ENCODE results near the gene PLEKHA7.
"Not testable (repeated sequence)": the region's sequence is repeated elsewhere in the genome, so short reads cannot be mapped to it uniquely, and the experiment has no call there.

PLEKHA7 gene, protein sequence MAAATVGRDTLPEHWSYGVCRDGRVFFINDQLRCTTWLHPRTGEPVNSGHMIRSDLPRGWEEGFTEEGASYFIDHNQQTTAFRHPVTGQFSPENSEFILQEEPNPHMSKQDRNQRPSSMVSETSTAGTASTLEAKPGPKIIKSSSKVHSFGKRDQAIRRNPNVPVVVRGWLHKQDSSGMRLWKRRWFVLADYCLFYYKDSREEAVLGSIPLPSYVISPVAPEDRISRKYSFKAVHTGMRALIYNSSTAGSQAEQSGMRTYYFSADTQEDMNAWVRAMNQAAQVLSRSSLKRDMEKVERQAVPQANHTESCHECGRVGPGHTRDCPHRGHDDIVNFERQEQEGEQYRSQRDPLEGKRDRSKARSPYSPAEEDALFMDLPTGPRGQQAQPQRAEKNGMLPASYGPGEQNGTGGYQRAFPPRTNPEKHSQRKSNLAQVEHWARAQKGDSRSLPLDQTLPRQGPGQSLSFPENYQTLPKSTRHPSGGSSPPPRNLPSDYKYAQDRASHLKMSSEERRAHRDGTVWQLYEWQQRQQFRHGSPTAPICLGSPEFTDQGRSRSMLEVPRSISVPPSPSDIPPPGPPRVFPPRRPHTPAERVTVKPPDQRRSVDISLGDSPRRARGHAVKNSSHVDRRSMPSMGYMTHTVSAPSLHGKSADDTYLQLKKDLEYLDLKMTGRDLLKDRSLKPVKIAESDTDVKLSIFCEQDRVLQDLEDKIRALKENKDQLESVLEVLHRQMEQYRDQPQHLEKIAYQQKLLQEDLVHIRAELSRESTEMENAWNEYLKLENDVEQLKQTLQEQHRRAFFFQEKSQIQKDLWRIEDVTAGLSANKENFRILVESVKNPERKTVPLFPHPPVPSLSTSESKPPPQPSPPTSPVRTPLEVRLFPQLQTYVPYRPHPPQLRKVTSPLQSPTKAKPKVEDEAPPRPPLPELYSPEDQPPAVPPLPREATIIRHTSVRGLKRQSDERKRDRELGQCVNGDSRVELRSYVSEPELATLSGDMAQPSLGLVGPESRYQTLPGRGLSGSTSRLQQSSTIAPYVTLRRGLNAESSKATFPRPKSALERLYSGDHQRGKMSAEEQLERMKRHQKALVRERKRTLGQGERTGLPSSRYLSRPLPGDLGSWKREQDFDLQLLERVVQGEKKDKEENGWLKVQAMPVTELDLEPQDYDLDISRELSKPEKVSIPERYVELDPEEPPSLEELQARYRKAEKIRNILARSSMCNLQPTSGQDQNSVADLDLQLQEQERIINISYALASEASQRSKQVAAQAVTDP

GRCh38 chr11:17014321-17014832, at the start of gene PLEKHA7:
PLEKHA7 (minus strand) TSS chr11:17014414; CDS start chr11:17014401, 13 bp downstream.
- peak; percentile 73 for DNase-seq (ENCODE audit: low spot score)

DNA sequence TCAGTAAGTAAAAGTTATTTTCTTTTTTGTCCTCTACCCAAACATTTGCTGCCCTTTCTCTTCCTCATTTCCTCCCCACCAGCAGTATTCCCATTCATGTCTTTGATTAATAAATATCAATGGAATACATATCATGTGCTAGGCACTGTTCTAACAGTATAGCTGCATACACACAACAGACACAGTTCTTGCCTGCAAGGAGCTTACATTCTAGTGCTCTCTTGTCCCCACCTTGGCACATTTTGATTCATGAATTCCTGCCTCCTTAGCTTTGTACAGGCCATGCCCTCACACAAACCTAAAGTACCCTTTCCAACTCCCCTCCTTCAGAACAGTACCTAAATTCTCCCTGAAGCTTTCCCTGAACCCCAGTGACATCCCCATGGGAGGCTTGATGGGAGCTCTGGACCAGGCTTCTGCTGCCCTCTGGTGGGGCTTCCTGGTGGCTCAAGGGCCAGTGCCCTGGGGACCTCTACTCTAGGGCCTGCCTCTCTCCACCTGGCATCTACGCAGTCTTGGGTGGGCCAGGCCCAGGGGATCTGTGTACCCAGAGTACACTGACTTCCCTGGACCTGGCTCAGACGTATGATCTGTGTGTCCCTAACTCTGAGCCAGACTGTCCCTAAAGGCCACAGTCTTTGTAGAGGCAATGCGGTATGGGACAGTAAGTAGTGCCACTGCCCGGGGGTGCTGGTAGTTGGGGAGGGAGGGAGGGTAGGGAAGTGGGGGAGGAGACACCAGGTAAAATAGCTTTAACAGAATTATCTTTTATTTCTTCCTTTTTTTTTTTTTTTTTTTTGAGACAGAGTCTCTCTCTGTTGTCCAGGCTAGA, 49.2 kb upstream of the PLEKHA7 start:
- peak; percentile 74 for DNase-seq (ENCODE audit: low spot score)

- DNase-seq (ENCODE audit: low spot score): not testable (repeated sequence)
Observed at GRCh38 chr11:17051146-17051545, 36.9 kb upstream of the PLEKHA7 start.

- not testable (repeated sequence) for DNase-seq (ENCODE audit: low spot score)
Observed at GRCh38 chr11:17048491-17048890, 34.3 kb upstream of the PLEKHA7 start.

- DNase-seq (ENCODE audit: low spot score): no peak
Observed at GRCh38 chr11:17046690-17047089, 32.5 kb upstream of the PLEKHA7 start.

- no peak for DNase-seq (ENCODE audit: low spot score)
Observed at GRCh38 chr11:17036666-17037658, 22.7 kb upstream of the PLEKHA7 start.

DNA sequence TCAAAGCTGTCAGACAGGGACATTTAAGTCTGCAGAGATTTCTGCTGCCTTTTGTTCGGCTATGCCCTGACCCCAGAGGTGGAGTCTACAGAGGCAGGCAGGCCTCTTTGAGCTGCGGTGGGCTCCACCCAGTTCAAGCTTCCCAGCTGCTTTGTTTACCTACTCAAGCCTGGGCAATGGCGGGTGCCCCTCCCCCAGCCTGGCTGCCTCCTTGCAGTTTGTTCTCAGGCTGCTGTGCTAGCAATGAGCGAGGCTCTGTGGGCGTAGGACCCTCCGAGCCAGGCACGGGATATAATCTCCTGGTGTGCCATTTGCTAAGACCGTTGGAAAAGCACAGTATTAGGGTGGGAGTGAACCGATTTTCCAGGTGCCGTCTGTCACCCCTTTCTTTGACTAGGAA, 19.8 kb upstream of the PLEKHA7 start:
- DNase-seq (ENCODE audit: low spot score): not testable (repeated sequence)

DNA sequence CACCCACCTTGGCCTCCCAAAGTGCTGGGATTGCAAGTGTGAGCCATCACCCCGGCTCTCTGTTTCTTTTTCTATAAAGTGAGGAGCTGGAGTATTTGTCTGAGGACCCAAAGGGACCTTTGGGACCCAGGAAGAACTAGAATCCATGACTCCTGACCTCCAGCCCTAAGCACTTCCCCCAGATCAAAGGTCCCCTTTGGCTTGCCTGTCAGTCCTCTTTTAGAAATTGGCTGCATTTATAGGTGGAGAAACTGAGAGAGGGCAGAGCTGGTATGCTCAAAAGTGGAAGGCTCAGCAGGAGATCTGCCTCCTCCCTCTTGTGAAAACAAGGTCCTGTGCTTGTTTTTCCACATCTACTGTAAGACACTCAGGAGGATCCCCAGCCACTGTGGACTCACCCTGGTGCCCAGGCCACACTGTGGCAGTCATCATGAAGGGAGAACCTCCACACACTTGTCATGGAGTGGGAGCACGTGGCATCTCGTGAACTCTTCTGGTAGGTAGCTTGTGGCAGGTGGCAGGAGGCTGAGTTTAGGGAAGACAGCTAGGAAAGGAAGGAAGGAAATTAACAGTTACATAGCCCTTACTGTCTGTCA, 12.4 kb upstream of the PLEKHA7 start:
- DNase-seq (ENCODE audit: low spot score): no peak

DNA sequence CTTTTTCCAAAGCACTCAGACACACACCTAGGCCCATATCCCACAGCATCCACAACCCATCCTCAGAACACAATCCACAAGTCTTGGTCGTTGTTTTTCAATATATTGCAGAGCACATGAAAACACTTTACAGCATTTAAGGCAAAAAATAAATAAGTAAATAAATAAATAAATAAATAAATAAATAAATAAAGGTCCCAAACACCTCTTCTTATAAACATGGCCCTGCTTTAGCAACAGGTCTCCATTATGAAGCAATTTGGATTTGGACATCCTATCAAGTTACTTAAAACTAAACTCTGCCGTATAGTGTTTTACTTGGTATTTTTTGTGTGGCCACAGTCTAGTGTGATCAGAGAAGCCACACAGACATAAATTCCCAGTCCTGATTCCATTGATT, 10.7 kb upstream of the PLEKHA7 start:
- DNase-seq (ENCODE audit: low spot score): no peak

DNA sequence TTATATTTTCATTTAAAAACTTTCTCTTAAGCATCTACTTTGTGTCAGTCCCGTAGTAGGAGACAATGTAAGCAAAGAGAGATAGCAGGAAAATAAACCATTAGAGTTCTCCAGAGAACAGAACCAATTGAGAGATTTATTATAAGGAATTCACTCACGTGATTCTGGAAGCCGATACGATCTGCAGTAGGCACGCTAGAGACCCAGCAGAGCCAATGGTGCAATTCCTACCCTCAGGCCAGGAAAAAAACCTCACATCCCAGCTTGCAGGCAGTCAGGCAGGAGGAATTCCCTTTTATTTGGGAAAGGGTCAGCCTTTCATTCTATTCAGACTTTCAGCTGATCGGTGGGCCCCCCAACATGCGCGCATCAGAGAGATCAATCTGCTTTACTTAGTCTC, 7.3 kb upstream of the PLEKHA7 start:
- DNase-seq (ENCODE audit: low spot score): no peak

DNA sequence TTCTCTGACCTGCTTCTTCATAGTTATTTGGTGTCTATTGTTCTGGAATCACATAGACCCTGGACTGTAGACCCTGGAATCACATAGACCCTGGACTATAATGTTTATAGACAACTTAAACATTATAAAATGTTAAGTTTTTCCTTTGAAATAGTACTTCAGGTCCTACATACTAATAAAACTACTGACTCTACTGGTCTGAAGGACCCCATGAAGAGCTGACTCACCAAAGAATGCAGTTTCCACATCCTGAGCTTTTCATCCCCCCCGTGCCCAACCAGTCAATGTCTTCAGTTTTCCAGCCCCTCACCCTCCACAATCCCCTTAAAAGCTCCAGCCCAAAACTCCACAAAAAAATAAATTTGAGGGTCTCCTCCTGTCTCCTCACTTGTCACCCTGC, 6.6 kb upstream of the PLEKHA7 start:
- no peak for DNase-seq (ENCODE audit: low spot score)

DNA sequence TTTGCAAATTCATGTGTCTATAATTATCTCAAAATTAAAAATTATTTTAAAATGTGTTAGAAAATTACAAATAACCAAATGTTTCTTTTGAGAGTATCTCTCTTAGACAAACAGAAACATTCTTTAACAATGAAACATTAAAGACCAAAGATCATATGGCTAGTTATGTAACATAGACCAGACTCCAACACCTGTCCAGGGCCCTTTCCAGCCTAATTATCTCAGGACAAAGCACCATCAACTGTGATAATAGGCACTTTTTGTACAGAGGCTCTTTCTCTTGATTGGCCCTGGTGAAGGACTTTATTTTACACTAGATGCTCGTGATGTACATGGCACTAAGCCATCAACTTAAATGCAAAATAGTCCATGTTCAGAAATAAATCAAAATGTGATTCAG, 5.0 kb upstream of the PLEKHA7 start:
- DNase-seq (ENCODE audit: low spot score): no peak

- DNase-seq (ENCODE audit: low spot score): no peak
Observed at GRCh38 chr11:17015627-17016126, 1.5 kb upstream of the PLEKHA7 start.

- peak; percentile 63 for DNase-seq (ENCODE audit: low spot score)
Observed at GRCh38 chr11:17014833-17015626, 816 bp upstream of the PLEKHA7 start.

DNA sequence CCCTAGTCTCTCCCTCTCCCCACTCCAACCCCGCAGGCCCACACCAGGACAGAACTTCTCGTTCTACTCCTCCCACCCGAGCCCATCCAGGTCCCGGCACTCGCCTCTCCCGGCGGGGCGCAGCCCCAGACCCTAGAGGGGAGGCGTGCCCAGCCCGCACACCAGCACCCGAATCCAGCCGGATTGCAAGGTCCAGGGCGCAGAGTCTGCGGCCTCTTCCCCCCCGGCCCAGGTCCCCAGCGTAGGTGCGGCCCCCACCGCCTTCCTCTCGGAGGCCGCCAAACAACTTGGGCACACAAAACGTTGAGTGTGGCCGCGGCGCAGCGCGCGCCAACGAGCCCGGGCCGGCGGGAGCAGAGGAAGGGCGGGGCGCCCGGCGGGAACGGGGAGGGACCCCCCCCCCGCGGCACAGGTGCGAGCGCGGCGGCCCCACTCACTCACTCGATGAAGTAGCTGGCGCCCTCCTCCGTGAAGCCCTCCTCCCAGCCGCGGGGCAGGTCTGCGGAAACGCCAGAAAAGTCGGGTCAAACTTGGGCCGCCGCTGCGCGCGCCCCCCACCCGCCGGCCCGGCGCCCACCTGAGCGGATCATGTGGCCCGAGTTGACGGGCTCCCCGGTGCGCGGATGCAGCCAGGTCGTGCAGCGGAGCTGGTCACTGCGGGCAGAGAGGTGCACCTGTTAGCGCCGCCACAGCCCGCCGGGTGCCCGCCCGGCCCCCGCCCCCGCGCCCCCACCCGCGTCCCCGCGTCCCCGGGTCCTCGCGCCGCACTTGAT, 480 bp downstream of the PLEKHA7 start:
- DNase-seq (ENCODE audit: low spot score): peak; percentile 78

DNA sequence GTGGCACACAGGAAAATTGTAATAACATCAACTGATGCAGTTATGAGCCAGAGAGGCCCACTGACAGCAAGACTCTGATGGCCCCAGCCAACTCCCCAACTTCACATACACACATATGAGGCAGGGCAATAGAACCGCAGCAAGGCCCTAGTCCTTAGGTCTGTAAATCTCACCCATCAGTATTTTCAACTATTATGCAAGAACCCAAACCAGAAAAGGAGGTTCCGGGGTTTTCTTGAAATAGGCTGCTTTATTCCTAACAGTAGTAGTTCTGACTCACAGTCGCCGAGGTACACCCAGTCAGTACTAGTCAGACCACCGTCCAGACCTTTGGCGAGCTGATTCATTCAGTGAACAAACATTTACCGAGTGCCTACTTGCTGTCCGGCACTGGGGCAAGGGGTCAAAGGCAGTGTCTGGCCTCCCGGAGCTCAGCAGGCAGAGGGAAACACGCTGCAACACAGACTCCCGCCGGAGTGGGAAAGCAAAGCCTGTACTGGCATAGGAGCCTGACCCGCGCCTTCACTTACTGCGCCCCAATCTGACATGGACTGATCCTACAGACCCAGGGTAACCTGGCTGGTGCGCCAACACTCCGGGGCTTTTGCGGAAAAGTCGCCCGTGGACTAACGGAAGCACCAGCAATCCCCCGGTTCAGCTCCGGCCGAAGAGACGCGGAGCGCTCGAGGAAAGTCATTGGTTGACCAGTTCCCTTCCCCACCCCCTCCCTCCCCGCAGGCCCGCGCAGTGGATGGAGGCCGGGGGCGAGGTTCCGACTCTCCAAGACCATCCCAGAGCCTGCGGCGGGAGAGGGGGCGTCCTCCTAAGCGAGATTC, 1.3 kb downstream of the PLEKHA7 start:
- no peak for DNase-seq (ENCODE audit: low spot score)

DNA sequence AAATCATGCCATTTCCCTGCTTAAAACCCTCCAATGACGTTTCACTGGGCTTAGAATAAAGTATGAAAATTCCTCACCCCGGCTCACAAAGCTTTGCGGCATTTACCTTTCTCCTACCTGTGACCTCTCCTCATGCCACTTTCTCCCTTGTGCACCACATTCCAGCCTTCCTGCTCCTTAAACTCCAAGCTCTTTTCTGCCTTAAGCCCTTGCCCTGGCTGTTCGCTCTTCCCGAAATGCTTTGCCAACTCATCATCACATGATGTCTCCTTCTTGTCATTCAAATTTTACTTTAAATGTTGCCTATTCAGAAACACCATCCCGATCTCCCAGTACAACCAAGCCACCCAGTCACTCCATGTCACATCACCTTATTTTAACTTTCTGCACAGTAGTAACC, 2.0 kb downstream of the PLEKHA7 start:
- no peak for DNase-seq (ENCODE audit: low spot score)
